Measurements from ENCODE around the gene DIAPH2. TPM values are rescaled to one million over a fixed set of nuclear protein-coding genes. Genes with fewer than 3 reads are reported as not detected.

DIAPH2 gene
- total RNA-seq, 2 donors from 2014 or later: 11.6 to 12.7 TPM

DNA sequence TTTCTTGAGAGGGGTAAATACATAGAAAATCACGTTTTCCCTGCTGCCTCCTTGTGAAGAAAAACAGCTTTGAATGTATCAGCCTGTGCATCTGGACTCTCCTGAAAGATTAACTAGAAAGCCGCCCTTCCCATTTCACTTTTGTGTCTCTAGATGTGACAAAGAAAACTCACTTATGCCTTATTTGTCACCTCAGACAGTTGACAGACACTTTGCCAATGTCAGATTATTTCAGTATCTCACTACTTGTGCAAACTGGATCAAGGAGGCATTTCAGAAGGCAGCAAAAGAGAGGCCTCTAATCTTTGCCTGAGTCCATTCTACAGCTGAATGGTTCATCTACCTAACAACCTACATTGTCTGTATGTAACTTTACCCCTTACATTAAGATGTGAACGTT lies 954.0 kb downstream of the DIAPH2 start:
- Histone ChIP-seq H3K4me3 (no peak overlapping the region), H3K27ac (no peak overlapping the region), H3K9me3 (peaks cover 0 to 10% of the 10 kb centered on the region in 2 donors), H3K27me3 (no peaks in the 10 kb centered on the region), H3K36me3 (no peaks in the 10 kb centered on the region), H3K4me1 (no peaks in the 10 kb centered on the region)
- TF ChIP-seq, protein P1, sequence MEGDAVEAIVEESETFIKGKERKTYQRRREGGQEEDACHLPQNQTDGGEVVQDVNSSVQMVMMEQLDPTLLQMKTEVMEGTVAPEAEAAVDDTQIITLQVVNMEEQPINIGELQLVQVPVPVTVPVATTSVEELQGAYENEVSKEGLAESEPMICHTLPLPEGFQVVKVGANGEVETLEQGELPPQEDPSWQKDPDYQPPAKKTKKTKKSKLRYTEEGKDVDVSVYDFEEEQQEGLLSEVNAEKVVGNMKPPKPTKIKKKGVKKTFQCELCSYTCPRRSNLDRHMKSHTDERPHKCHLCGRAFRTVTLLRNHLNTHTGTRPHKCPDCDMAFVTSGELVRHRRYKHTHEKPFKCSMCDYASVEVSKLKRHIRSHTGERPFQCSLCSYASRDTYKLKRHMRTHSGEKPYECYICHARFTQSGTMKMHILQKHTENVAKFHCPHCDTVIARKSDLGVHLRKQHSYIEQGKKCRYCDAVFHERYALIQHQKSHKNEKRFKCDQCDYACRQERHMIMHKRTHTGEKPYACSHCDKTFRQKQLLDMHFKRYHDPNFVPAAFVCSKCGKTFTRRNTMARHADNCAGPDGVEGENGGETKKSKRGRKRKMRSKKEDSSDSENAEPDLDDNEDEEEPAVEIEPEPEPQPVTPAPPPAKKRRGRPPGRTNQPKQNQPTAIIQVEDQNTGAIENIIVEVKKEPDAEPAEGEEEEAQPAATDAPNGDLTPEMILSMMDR (IDR thresholded peaks at IDR 0.05): no peak
- DNase-seq (ENCODE audit: low spot score): no peak

DNA sequence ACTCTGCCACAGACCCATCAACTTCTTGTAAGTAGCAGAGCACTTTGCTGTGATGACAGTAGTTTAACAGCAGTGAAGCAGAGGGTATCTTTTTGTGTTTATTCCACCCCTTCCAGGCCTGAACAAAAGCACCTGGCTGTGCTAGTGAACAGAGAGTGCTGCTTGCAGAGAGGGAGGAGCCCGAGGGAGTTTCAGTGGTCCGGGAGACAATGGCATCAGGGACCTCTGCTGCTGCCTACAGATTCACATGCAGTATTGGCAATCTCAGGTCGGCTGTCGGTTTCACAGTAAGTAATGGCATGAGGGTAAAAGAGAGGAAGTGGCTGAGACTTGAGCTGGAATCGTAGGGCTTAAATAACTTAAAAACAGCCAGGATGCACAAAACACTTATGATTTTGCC lies 954.9 kb downstream of the DIAPH2 start:
- H3K27me3 ChIP-seq: no peaks in the 10 kb centered on the region
- H3K4me3 ChIP-seq: no peak overlapping the region
- peaks cover 0 to 14% of the 10 kb centered on the region in 2 donors for H3K9me3 ChIP-seq
- no peaks in the 10 kb centered on the region for H3K4me1 ChIP-seq
- DNase-seq (ENCODE audit: low spot score): no peak
- TF ChIP-seq, protein P1 (IDR thresholded peaks at IDR 0.05): no peak
- H3K27ac ChIP-seq: no peak overlapping the region
- no peaks in the 10 kb centered on the region for H3K36me3 ChIP-seq

Other genes with a start within 250 kb of the DIAPH2 start
- gene RPA4, start 199.1 kb downstream of the DIAPH2 start, total RNA-seq: under 1 TPM in 1 of 2 donors, not detected in 1; 0.35 TPM